ENCODE data around the gene MEGF11.

DNA sequence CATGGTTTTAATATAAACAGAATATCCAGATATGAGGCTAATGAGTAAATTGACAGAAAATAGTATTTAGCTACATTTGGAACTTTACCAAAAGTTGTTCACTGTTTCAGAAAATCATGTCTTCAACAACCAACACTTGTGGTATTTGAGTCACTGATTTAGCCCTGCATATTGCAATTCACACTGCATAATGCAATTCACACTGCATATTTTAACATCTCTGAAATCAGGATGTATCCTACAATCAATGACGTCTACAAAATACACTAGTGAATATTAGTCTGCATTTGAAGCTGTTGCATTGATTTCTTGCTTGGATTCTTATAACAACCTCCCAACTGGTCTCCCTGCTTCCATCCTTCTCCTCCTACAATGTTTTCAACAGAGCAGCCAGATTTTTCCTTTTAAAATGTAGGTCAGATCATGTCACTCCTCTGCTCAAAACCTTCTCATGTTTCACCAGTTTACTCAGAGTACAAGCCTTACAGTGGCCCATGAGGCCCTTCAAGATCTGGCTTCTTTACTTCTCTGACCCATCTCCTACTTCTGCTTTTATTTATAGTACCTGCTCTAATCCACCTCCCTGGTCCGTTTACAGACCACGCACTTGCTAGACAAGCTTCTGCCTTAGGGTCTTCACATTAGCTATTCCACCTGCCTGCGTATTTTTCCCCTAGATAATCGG lies 395.7 kb downstream of the MEGF11 start:
- TF ChIP-seq, protein P1, sequence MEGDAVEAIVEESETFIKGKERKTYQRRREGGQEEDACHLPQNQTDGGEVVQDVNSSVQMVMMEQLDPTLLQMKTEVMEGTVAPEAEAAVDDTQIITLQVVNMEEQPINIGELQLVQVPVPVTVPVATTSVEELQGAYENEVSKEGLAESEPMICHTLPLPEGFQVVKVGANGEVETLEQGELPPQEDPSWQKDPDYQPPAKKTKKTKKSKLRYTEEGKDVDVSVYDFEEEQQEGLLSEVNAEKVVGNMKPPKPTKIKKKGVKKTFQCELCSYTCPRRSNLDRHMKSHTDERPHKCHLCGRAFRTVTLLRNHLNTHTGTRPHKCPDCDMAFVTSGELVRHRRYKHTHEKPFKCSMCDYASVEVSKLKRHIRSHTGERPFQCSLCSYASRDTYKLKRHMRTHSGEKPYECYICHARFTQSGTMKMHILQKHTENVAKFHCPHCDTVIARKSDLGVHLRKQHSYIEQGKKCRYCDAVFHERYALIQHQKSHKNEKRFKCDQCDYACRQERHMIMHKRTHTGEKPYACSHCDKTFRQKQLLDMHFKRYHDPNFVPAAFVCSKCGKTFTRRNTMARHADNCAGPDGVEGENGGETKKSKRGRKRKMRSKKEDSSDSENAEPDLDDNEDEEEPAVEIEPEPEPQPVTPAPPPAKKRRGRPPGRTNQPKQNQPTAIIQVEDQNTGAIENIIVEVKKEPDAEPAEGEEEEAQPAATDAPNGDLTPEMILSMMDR (IDR thresholded peaks at IDR 0.05 in 8 of 11, conservative IDR thresholded peaks at IDR 0.05 in 3 of 11), result no peak
- no peak for TF ChIP-seq POLR2A (IDR thresholded peaks at IDR 0.05)
- no peak for TF ChIP-seq POLR2AphosphoS5 (IDR thresholded peaks at IDR 0.05)
